ENCODE data around the gene PLXND1.

DNA sequence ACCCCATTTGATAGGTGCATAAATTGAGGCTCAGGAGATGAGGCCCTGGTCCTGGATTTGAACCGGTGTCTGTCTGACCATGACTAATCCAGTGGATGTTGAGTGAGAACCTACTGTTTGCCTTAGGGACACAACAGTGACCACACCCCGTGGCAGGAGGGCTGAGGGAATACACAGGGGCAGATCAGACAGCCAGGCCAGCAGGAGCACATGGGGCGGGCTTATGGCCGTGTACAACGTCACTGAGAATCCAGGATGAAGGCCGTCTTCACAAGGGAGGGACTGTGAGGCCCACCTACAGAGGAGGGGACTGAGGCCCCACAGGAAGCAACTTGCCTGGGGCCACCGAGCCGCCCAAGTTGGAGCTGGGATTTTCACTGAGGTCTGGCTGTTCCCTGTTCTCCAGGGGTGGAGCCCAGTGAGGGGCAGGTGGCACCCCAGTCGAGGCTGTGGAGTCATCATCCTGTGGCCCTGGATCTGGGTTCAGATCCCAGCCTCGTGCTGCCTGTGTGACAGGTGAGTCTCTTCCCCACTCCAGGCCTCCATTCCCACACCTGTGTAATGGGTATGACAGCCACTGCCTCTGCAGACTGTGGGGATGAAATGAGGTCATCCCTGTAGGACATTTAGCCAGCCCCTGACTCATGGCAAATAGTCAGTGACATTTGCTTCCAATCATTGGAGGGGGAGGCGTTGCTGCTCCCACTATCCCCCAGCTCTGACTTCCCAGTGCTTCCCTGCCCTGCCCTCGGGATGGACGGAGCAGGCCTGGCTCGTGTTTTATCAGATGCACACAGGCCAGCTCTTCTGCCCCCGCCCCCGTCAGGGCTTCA, 6.3 kb upstream of the PLXND1 start:
- TF ChIP-seq CTCF (IDR thresholded peaks at IDR 0.05), result no peak
- no peak for TF ChIP-seq POLR2A (IDR thresholded peaks at IDR 0.05)

Data from adrenal gland (tissue), 5 donors.